Right atrium auricular region (tissue), 2 donors: ENCODE data around the gene SLC1A7. TPM values are rescaled to one million over a fixed set of nuclear protein-coding genes. Genes with fewer than 3 reads are reported as not detected.
A peak's percentile ranks its signal among the peaks of the same experiment; 100 is the strongest.

Experiments
- DNase-seq: peaks from one replicate; pipeline ENCODE4 v3.0.0-alpha.2; 2019; ENCODE audit warnings: low spot score
- H3K27ac ChIP-seq, 2 donors: fragments of 200-600 bp; sonication (generic); 1 replicate in 1 of 2; 2 replicates in 1 of 2; pipeline ENCODE4 v1.5.1; 2016 to 2019
- H3K27me3 ChIP-seq, 2 donors: fragments of 200-600 bp; sonication (generic); one replicate each; pipeline versions ENCODE4 v1.5.1 to v1.6.0; 2017 to 2019
- H3K36me3 ChIP-seq: fragments of 200-600 bp; sonication (generic); one replicate; pipeline ENCODE4 v1.5.1; 2016
- H3K4me1 ChIP-seq, 2 donors: fragments of 200-600 bp; sonication (generic); one replicate each; pipeline versions ENCODE4 v1.5.1 to v1.6.0; 2017 to 2019
- H3K4me3 ChIP-seq, 2 donors: fragments of 200-600 bp; sonication (generic); 1 replicate in 1 of 2; 2 replicates in 1 of 2; pipeline ENCODE4 v1.5.1; 2017 to 2019; ENCODE audit warnings: mild to moderate bottlenecking in 1 of 2, moderate library complexity in 1 of 2
- H3K9me3 ChIP-seq, 2 donors: fragments of 200-600 bp; sonication (generic); one replicate each; pipeline ENCODE4 v1.5.1; 2019
- total RNA-seq, 2 donors: library from RNA; depleted of rRNA; stranded (reverse); fragments of >200 nt; gene quantifications; one replicate each; pipeline ENCODE4 v1.1.0, GENCODE V29; 2016
- TF ChIP-seq, protein P1 (sequence below), 2 donors: fragments of 200-600 bp; sonication (generic); IDR thresholded peaks; one replicate each; pipeline ENCODE4 v1.5.1; 2019; ENCODE audit warnings: antibody characterized with exemption in 2 of 2

Gene SLC1A7
- total RNA-seq, 2 donors from 2014 or later, result 0.56 to 0.71 TPM

- TF ChIP-seq, protein P1, sequence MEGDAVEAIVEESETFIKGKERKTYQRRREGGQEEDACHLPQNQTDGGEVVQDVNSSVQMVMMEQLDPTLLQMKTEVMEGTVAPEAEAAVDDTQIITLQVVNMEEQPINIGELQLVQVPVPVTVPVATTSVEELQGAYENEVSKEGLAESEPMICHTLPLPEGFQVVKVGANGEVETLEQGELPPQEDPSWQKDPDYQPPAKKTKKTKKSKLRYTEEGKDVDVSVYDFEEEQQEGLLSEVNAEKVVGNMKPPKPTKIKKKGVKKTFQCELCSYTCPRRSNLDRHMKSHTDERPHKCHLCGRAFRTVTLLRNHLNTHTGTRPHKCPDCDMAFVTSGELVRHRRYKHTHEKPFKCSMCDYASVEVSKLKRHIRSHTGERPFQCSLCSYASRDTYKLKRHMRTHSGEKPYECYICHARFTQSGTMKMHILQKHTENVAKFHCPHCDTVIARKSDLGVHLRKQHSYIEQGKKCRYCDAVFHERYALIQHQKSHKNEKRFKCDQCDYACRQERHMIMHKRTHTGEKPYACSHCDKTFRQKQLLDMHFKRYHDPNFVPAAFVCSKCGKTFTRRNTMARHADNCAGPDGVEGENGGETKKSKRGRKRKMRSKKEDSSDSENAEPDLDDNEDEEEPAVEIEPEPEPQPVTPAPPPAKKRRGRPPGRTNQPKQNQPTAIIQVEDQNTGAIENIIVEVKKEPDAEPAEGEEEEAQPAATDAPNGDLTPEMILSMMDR (IDR thresholded peaks at IDR 0.05), result no peak
- no peak overlapping the region for H3K27ac ChIP-seq
- H3K27me3 ChIP-seq, result no peaks in the 10 kb centered on the region
- no peaks in the 10 kb centered on the region for H3K36me3 ChIP-seq
- no peaks in the 10 kb centered on the region for H3K9me3 ChIP-seq
- no peak overlapping the region for H3K4me3 ChIP-seq
- H3K4me1 ChIP-seq, result peaks cover 0 to 23% of the 10 kb centered on the region in 2 donors
- no peak for DNase-seq
These were observed 14.0 kb downstream of the SLC1A7 start for GRCh38 chr1:53128401-53128800.

DNA sequence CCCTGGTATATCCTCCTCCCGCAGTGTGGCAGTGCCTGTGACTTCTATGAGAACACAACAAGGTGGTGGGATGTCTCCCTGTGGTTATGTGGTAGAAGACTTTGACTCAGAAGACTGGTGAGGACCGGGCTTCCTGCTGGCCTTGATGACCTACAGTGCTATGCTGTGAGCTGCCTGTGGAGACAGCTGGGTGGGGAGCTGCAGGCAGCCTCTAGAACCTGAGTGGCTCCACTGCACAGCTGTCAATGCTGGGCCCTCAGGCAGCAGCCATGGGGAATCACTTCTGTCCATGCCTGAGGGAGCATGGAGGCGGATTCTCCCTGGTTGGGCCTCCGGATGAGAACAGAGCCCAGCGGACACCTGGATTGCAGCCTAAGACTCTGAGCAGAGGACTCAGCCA lies 14.9 kb downstream of the SLC1A7 start:
- no peaks in the 10 kb centered on the region for H3K36me3 ChIP-seq
- no peak overlapping the region for H3K4me3 ChIP-seq
- no peak overlapping the region for H3K27ac ChIP-seq
- H3K27me3 ChIP-seq, result no peaks in the 10 kb centered on the region
- TF ChIP-seq, protein P1 (IDR thresholded peaks at IDR 0.05), result no peak
- peaks cover 0 to 31% of the 10 kb centered on the region in 2 donors for H3K4me1 ChIP-seq
- H3K9me3 ChIP-seq, result no peaks in the 10 kb centered on the region
- no peak for DNase-seq

DNA sequence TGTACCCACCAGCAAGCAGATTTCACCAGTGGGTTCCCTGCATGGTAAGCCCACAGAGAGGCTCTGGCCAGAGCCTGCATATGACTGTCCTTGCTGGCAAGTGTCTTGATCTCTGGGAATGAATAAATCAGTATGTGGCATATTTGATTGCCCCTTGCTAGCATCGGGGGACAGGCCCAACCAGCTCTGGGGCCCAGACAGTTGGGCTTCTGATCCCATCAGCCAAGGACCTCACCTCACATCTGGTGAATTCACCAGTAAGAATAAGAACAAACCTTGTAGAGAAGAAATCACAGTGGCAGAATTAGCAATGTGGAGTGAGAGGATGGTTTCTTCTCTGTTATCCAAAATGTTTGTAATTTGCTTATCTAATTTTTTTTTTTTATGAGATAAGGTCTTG lies 15.9 kb downstream of the SLC1A7 start:
- TF ChIP-seq, protein P1 (IDR thresholded peaks at IDR 0.05), result no peak
- Histone ChIP-seq H3K27me3 (no peaks in the 10 kb centered on the region), H3K9me3 (no peaks in the 10 kb centered on the region), H3K27ac (peak overlapping the region in 1 of 2 donors; percentile 84), H3K36me3 (no peaks in the 10 kb centered on the region), H3K4me3 (no peak overlapping the region), H3K4me1 (peaks cover 0 to 42% of the 10 kb centered on the region in 2 donors)
- DNase-seq, result no peak

DNA sequence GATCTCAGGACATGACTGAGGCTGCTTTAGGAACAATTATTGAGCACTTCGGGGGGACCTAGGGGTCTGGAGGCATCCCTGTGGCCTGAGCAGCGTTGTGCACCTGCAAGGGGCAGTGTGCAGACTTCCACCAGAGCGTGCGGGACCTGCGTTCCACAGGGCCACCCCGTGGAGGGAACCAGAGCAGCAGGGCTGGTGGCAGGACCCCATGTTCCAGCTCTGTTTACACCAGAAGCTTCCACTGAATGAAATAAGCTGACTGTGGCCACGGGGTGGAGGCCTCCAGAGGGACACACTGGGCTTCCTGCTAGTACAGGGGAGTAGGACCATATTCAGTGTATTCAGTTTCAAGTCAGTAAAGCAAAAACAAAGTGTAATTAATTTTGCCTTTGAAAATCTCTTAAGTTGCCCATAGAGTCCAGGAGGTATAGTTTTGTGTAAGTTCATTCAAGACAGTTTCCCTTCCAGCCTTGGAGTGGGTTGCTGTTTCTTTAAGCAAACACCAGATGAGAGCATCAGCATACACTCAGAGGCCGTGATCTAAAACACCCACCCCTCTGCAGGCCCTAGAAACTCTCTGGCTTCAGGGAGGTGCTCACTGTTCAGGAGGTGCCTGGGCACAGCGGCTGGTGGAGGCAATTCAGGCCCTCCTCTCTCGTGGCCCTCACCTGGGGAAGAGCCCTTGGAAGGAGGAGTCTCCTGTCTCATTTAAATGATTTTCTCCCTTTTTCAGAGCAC lies 16.6 kb downstream of the SLC1A7 start:
- DNase-seq, result no peak
- peaks cover 0 to 44% of the 10 kb centered on the region in 2 donors for H3K4me1 ChIP-seq
- H3K9me3 ChIP-seq, result no peaks in the 10 kb centered on the region
- H3K27ac ChIP-seq, result peak overlapping the region; percentile 14 to 84
- no peaks in the 10 kb centered on the region for H3K36me3 ChIP-seq
- TF ChIP-seq, protein P1 (IDR thresholded peaks at IDR 0.05), result no peak
- no peak overlapping the region for H3K4me3 ChIP-seq
- H3K27me3 ChIP-seq, result no peaks in the 10 kb centered on the region

- no peak overlapping the region for H3K4me3 ChIP-seq
- peaks cover 0 to 44% of the 10 kb centered on the region in 2 donors for H3K4me1 ChIP-seq
- DNase-seq, result no peak
- peak overlapping the region in 1 of 2 donors; percentile 84 for H3K27ac ChIP-seq
- TF ChIP-seq, protein P1 (IDR thresholded peaks at IDR 0.05), result no peak
- H3K9me3 ChIP-seq, result no peaks in the 10 kb centered on the region
- H3K27me3 ChIP-seq, result no peaks in the 10 kb centered on the region
- H3K36me3 ChIP-seq, result no peaks in the 10 kb centered on the region
These were observed 17.3 kb downstream of the SLC1A7 start for GRCh38 chr1:53125122-53125521.
